Suppressor macrophage (primary cell): ENCODE results near the gene QARS1.

ENCODE experiments used
- DNase-seq, 4 experiments: peaks; one replicate each; pipeline ENCODE4 v3.0.0-alpha.2; 2020 to 2022

Gene QARS1

DNA sequence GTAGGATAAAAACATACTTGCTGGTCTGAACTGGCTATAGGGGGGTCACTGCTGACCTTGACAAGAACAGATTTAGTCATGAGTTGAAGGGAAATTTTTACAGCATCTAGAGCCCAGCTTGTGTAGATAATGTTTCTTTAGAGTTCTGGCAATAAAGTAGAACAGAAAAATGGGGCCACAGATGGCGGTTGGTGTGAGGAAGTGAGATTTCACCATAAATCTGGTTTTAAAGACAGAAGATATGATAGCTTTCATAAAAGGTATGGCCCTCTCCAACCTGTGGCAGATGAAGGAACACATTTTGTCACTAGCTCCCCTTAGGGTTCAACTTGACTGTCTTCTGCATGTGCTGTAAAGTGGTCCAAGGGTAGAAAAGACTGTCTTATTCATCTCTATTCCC lies 51.0 kb downstream of the QARS1 start:
- no peak for DNase-seq
